HFFc6 (cell line): Measurements from ENCODE around the gene PML. TPM values are rescaled to one million over a fixed set of nuclear protein-coding genes. Genes with fewer than 3 reads are reported as not detected.
A peak's percentile ranks its signal among the peaks of the same experiment; 100 is the strongest.
"Not testable (repeated sequence)": the region's sequence is repeated elsewhere in the genome, so short reads cannot be mapped to it uniquely, and the experiment has no call there.

Experiments
- DNase-seq: peaks from one replicate; pipeline ENCODE4 v3.0.0-alpha.2; 2018
- H3K27ac Mint-ChIP-seq: 2 replicates; pipeline ENCODE4 v1.8.0; 2020; ENCODE audit warnings: mild to moderate bottlenecking, mixed read lengths
- H3K27me3 Mint-ChIP-seq: 2 replicates; pipeline ENCODE4 v1.8.0; 2021; ENCODE audit warnings: mild to moderate bottlenecking, moderate library complexity, mixed read lengths; ENCODE audit not compliant: insufficient read depth
- H3K36me3 Mint-ChIP-seq: 2 replicates; pipeline ENCODE4 v1.8.0; 2021; ENCODE audit warnings: low read depth, mixed read lengths
- H3K4me1 Mint-ChIP-seq: 2 replicates; pipeline ENCODE4 v1.8.0; 2020; ENCODE audit warnings: low read depth, mixed read lengths
- H3K4me3 Mint-ChIP-seq: 2 replicates; pipeline ENCODE4 v1.8.0; 2020; ENCODE audit warnings: mild to moderate bottlenecking, moderate library complexity, mixed read lengths
- H3K9me3 Mint-ChIP-seq: 2 replicates; pipeline ENCODE4 v1.8.0; 2020; ENCODE audit warnings: mild to moderate bottlenecking, mixed read lengths
- total RNA-seq, 6 experiments: library from RNA; stranded (reverse); fragmentation: NEBNext Ultra II Directional; extraction: Animal tissue kit (Norgen Biotek cat#: 25700); gene quantifications; 2 replicates in 1 of 6; 3 replicates in 5 of 6; pipeline ENCODE4 v1.2.3, GENCODE V29; 2021
- TF ChIP-seq, protein P1 (sequence below): fragments of 200-600 bp; sonication (generic); IDR thresholded peaks from 2 replicates; pipeline ENCODE4 v1.5.0; 2021; ENCODE audit warnings: antibody characterized with exemption, mild to moderate bottlenecking

Gene PML
- total RNA-seq, 6 experiments from 2014 or later = 45.2 to 51.8 (median 47.5) TPM

GRCh38 chr15:74050556-74051234 lies 56.2 kb downstream of the PML start:
- TF ChIP-seq, protein P1, sequence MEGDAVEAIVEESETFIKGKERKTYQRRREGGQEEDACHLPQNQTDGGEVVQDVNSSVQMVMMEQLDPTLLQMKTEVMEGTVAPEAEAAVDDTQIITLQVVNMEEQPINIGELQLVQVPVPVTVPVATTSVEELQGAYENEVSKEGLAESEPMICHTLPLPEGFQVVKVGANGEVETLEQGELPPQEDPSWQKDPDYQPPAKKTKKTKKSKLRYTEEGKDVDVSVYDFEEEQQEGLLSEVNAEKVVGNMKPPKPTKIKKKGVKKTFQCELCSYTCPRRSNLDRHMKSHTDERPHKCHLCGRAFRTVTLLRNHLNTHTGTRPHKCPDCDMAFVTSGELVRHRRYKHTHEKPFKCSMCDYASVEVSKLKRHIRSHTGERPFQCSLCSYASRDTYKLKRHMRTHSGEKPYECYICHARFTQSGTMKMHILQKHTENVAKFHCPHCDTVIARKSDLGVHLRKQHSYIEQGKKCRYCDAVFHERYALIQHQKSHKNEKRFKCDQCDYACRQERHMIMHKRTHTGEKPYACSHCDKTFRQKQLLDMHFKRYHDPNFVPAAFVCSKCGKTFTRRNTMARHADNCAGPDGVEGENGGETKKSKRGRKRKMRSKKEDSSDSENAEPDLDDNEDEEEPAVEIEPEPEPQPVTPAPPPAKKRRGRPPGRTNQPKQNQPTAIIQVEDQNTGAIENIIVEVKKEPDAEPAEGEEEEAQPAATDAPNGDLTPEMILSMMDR = no peak
- Mint-ChIP-seq H3K4me1 (peaks cover 49% of the 10 kb centered on the region), H3K27ac (peak overlapping the region; percentile 86), H3K36me3 (no peaks in the 10 kb centered on the region), H3K27me3 (peaks cover 2% of the 10 kb centered on the region; the same call in 1 of the 2 replicates), H3K4me3 (peak overlapping the region; percentile 83), H3K9me3 (no peaks in the 10 kb centered on the region)
- DNase-seq = no peak

- peaks cover 49% of the 10 kb centered on the region for H3K4me1 Mint-ChIP-seq
- not testable (repeated sequence) for H3K27ac Mint-ChIP-seq, H3K4me3 Mint-ChIP-seq, H3K27me3 Mint-ChIP-seq, H3K36me3 Mint-ChIP-seq, H3K9me3 Mint-ChIP-seq, DNase-seq
Observed at GRCh38 chr15:74052271-74053260, 58.0 kb downstream of the PML start.

GRCh38 chr15:74053517-74053916 lies 59.0 kb downstream of the PML start:
- peaks cover 45% of the 10 kb centered on the region for H3K4me1 Mint-ChIP-seq
- TF ChIP-seq, protein P1 = no peak
- no peaks in the 10 kb centered on the region; the same call in none of the 2 replicates for H3K27me3 Mint-ChIP-seq
- no peak for DNase-seq
- no peak overlapping the region; the same call in 1 of the 2 replicates for H3K4me3 Mint-ChIP-seq
- H3K9me3 Mint-ChIP-seq = no peaks in the 10 kb centered on the region
- no peaks in the 10 kb centered on the region for H3K36me3 Mint-ChIP-seq
- H3K27ac Mint-ChIP-seq = no peak overlapping the region

GRCh38 chr15:74053941-74054529 lies 59.5 kb downstream of the PML start:
- Mint-ChIP-seq H3K36me3 (no peaks in the 10 kb centered on the region), H3K27ac (no peak overlapping the region), H3K4me3 (peak overlapping the region; percentile 65), H3K27me3 (no peaks in the 10 kb centered on the region; the same call in none of the 2 replicates), H3K4me1 (peaks cover 45% of the 10 kb centered on the region), H3K9me3 (no peaks in the 10 kb centered on the region)
- DNase-seq = peak; percentile 28
- TF ChIP-seq, protein P1 = peak; percentile 79

- no peaks in the 10 kb centered on the region for H3K36me3 Mint-ChIP-seq
- H3K9me3 Mint-ChIP-seq = no peaks in the 10 kb centered on the region
- H3K4me1 Mint-ChIP-seq = peaks cover 28% of the 10 kb centered on the region
- TF ChIP-seq, protein P1 = no peak
- no peak for DNase-seq
- H3K27me3 Mint-ChIP-seq = peaks cover 3% of the 10 kb centered on the region
- H3K4me3 Mint-ChIP-seq = no peak overlapping the region
- H3K27ac Mint-ChIP-seq = no peak overlapping the region
Observed at GRCh38 chr15:74055804-74056203, 61.3 kb downstream of the PML start.

DNA sequence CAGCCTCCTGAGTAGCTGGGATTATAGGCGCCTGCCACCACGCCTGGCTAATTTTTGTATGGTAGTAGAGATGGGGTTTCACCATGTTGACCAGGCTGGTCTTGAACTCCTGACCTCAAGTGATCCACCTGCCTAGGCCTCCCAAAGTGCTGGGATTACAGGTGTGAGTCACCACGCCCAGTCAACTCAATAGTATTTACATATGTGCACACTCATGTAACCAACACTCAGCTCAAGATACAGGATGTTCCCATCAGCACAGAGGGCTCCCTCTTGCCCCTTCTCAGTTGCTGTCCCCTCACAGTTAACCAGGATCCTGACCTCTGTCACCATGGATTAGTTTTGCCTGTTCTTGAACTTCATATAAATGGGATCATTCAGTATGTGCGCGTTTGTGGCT lies 61.8 kb downstream of the PML start:
- H3K27me3 Mint-ChIP-seq, H3K9me3 Mint-ChIP-seq, H3K36me3 Mint-ChIP-seq, H3K4me3 Mint-ChIP-seq, H3K27ac Mint-ChIP-seq, DNase-seq: not testable (repeated sequence)
- H3K4me1 Mint-ChIP-seq = peaks cover 23% of the 10 kb centered on the region

DNA sequence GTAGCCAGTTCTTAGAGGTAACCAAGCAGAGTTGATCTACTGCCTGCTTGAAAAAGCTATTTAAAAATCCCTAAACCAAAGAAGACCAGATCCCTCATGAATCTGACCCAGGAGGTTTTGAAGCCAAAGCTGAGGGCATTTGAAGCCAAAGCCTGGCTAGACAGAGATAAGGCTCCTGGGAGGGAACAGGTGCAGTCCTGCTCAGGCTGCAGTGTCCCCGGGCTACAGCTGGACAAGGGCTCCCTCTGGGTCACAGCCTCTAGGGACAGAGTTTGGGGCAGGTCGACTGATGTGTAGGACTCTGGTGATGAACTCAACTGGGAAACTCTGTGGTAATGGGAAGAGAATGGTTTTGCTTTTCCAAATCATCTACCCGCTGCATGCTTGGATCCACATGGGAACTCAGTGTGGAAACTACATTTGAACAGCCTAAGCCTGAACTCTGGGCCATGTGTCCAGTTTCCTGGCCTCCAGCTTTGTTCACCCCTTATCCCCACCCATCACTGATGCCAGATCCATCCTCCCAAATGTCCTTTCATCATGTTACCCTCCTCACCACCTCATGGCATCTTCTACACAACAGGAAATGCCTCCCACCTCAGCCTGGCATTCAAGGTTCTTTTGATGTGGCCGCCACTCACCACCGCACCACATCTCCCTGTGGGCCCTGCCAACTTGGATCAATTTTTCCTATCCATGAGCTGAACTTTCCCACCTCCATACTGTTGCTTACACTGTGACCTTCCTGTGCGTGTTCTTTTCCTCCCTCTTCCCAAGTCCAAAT lies 64.7 kb downstream of the PML start:
- DNase-seq, H3K27ac Mint-ChIP-seq, H3K27me3 Mint-ChIP-seq, H3K9me3 Mint-ChIP-seq, H3K36me3 Mint-ChIP-seq, H3K4me1 Mint-ChIP-seq, H3K4me3 Mint-ChIP-seq: not testable (repeated sequence)
